ENCODE results near the gene CSF1.

CSF1 gene

GRCh38 chr1:109883248-109883955 is 27.2 kb upstream of the CSF1 start:
- no peak overlapping the region for H3K27ac ChIP-seq
- CTCF ChIA-PET: interaction anchor here (0.7 kb wide), 1 partner anchor 63 kb away, joined by 4 read pairs; no protein-coding TSS in a partner anchor
- TF ChIP-seq CTCF (conservative IDR thresholded peaks at IDR 0.05; ENCODE audit: low read depth): no peak
- DNase-seq (ENCODE audit: low spot score): no peak
- POLR2A ChIA-PET (ENCODE audit: low non-redundant PET): interaction anchor here (0.5 kb wide), 1 partner anchor 17 kb away, joined by 4 read pairs; no protein-coding TSS in a partner anchor

- no peak overlapping the region for H3K27ac ChIP-seq
- DNase-seq (ENCODE audit: low spot score): no peak
- CTCF ChIA-PET: interaction anchor here (0.5 kb wide), 1 partner anchor 338 kb away, joined by 3 read pairs; no protein-coding TSS in a partner anchor
- POLR2A ChIA-PET (ENCODE audit: low non-redundant PET): no interaction called here
- no peak for TF ChIP-seq CTCF (conservative IDR thresholded peaks at IDR 0.05; ENCODE audit: low read depth)
These were observed 26.3 kb upstream of the CSF1 start for GRCh38 chr1:109884242-109884891.

- no peak overlapping the region for H3K27ac ChIP-seq
- TF ChIP-seq CTCF (conservative IDR thresholded peaks at IDR 0.05; ENCODE audit: low read depth): no peak
- ChIA-PET POLR2A (ENCODE audit: low non-redundant PET) (no interaction called here), CTCF (no interaction called here)
- DNase-seq (ENCODE audit: low spot score): no peak
These were observed 25.1 kb upstream of the CSF1 start for GRCh38 chr1:109885589-109885988.

GRCh38 chr1:109886827-109887226 is 23.8 kb upstream of the CSF1 start:
- POLR2A ChIA-PET (ENCODE audit: low non-redundant PET): no interaction called here
- no peak overlapping the region for H3K27ac ChIP-seq
- no peak for DNase-seq (ENCODE audit: low spot score)
- CTCF ChIA-PET: no interaction called here
- no peak for TF ChIP-seq CTCF (conservative IDR thresholded peaks at IDR 0.05; ENCODE audit: low read depth)

- no peak overlapping the region for H3K27ac ChIP-seq
- ChIA-PET POLR2A (ENCODE audit: low non-redundant PET) (no interaction called here), CTCF (interaction anchor here (0.6 kb wide), 1 partner anchor 9 kb away, joined by 3 read pairs; no protein-coding TSS in a partner anchor)
- no peak for TF ChIP-seq CTCF (conservative IDR thresholded peaks at IDR 0.05; ENCODE audit: low read depth)
- DNase-seq (ENCODE audit: low spot score): no peak
These were observed 23.4 kb upstream of the CSF1 start for GRCh38 chr1:109887271-109887670.

- POLR2A ChIA-PET (ENCODE audit: low non-redundant PET): no interaction called here
- TF ChIP-seq CTCF (conservative IDR thresholded peaks at IDR 0.05; ENCODE audit: low read depth): no peak
- no peak overlapping the region for H3K27ac ChIP-seq
- DNase-seq (ENCODE audit: low spot score): no peak
- CTCF ChIA-PET: interaction anchor here (0.6 kb wide), 1 partner anchor 8 kb away, joined by 3 read pairs; no protein-coding TSS in a partner anchor
These were observed 22.8 kb upstream of the CSF1 start for GRCh38 chr1:109887884-109888283.

Data from RWPE1 (cell line).